GDM1 (cell line): ENCODE measurements around the gene VPS13D.

ENCODE experiments used
- DNase-seq: peaks from one replicate; lab custom pipeline; 2025; lab: John Stamatoyannopoulos, UW

The VPS13D gene

DNA sequence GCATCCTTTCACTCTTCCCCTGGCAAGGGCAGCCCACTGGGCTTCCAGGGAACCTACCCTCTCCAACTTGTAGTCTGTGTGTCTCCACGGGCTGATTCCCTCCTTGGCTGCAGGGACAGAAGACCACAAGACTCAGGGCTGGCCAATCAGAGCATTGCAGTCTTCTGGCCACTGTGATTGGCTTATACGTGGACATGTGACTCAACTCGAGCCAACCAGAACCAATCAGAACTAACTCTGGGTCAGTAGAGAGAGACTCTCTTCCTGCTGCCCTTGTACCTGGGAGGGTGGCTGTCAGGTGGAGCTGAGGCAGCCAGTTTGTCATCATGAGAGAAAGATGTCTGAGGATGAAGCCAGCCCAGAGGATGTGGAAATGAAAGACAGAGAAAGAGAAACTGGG lies 324.1 kb downstream of the VPS13D start:
- DNase-seq = no peak

- DNase-seq = no peak
These were observed 324.9 kb downstream of the VPS13D start for GRCh38 chr1:12554521-12555305.

DNA sequence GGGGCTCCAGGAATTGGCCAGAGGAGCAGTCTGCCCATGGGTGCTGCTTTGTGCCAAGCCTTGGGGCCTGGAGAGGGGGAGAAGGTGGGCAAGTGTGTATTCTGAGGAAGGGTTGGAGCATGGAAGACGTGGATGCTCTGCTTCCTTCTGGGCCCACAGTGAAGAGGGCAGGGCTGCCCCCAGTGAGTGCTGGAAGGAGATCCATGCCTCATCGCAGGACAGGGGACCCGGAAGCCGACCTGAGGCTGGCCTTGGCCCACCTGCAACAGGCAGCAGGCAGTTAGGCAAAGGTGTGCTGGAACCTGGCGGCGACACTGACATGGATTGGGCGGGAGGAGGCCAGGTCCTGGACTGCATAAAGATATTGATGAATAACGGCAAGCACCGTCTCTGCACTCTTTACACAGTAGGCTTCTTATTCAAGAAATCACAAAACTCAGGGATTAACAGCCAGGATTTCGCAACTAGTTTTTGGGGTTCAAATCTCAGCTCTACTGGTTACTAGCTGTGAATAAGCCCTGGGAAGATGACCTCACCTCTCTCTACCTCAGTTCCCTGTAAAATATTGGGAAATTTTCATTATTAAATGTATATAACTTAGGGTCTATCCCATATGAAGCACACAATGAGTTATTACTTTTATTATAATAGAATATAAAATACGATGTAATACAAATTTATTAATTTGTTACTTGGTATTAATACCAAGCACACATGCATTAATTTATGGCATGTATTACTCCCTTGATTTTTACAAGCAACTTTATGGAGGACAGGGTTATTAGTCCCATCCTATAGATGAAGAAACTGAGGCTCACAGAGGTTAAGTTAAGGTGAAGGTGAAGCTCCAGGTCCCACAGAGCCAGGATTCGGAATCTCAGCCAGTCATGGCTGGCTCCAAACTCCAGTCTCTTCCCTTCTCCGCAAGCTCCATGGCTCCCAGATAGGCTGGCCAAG lies 325.9 kb downstream of the VPS13D start:
- no peak for DNase-seq

- DNase-seq = no peak
These were observed 326.6 kb downstream of the VPS13D start for GRCh38 chr1:12556368-12556930.

- no peak for DNase-seq
These were observed 327.4 kb downstream of the VPS13D start for GRCh38 chr1:12556957-12557935.

DNA sequence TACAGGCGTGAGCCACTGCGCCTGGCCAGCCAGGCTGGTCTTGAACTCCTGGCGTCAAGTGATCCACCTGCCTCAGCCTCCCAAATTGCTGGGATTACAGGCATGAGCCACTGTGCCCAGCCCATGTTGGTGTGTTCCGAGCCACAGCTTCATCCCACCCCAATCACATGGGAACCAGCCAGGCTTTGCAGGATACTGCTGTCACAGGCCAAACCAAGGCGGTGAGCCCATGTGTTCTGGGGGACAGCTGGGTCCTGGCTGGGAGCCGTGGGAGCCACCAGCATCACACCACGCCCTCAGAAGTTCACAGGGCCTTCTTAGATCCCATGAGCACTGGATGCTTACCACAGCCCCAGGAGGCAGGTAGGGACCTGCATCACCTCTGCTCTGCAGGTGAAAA lies 331.3 kb downstream of the VPS13D start:
- DNase-seq = no peak
